A549 (cell line): ENCODE data around the gene P2RX3. TPM values are rescaled to one million over a fixed set of nuclear protein-coding genes. Genes with fewer than 3 reads are reported as not detected.

Source experiments
- ATAC-seq, 2 experiments: fragments of 200-7000 bp in 1 of 2; fragments of >200 bp in 1 of 2; cut with Nextera tagmentation in 1 of 2; cut with Tn5 transposase in 1 of 2; 3 replicates each; pipeline versions ENCODE4 v1.8.0 to v1.9.1; 2018 to 2020; ENCODE audit warnings: mild to moderate bottlenecking in 1 of 2, moderate library complexity in 1 of 2
- CTCF ChIA-PET: fragments of 300-600 bp; sonication (Branson Sonifier 250); formaldehyde crosslinking; extraction: SDS; loops from one replicate; lab custom pipeline; 2021; ENCODE audit warnings: antibody characterized with exemption, inconsistent platforms; lab: Yijun Ruan, JAX
- POLR2A ChIA-PET: fragments of 350-600 bp; formaldehyde crosslinking; extraction: SDS; loops from one replicate; lab custom pipeline; 2021; ENCODE audit warnings: antibody characterized with exemption, inconsistent platforms; lab: Yijun Ruan, JAX
- DNase-seq, 2 experiments: peaks; one replicate each; pipeline versions ENCODE4 v3.0.0 to v3.0.0-alpha.2; 2011 to 2016; ENCODE audit warnings: low read depth in 1 of 2, low spot score in 1 of 2
- FAIRE-seq: peaks from 2 replicates; lab custom pipeline; 2011; peaks lifted over from hg19 to GRCh38; lab: Jason Lieb, UNC
- H3K27ac ChIP-seq, 2 experiments: fragments of >200 bp; sonication (Bioruptor Twin); formaldehyde crosslinking; 3 replicates each; pipeline ENCODE4 v1.5.1; 2016 to 2017
- H3K4me1 ChIP-seq: fragments of >200 bp; sonication (Bioruptor Twin); formaldehyde crosslinking; 3 replicates; pipeline ENCODE4 v1.6.1; 2016
- H3K4me2 ChIP-seq: fragments of >200 bp; sonication (Bioruptor Twin); formaldehyde crosslinking; 3 replicates; pipeline ENCODE4 v1.6.1; 2016
- H3K4me3 ChIP-seq: fragments of >200 bp; sonication (Bioruptor Twin); formaldehyde crosslinking; 3 replicates; pipeline ENCODE4 v1.5.1; 2016
- H3K9me3 ChIP-seq: fragments of >200 bp; sonication (Bioruptor Twin); formaldehyde crosslinking; 3 replicates; pipeline ENCODE4 v1.6.1; 2016
- ATOH8 ChIP-seq: fragments of 250-450 bp; sonication (Bioruptor Pico); IDR thresholded peaks from 2 replicates; pipeline ENCODE4 v1.5.0; 2020; ENCODE audit warnings: low read depth, mild to moderate bottlenecking, moderate library complexity
- BCL3 ChIP-seq: fragments of >200 bp; sonication (Bioruptor Twin); formaldehyde crosslinking; IDR thresholded peaks from 3 replicates; pipeline ENCODE4 v1.6.1; 2016
- CBX2 ChIP-seq: fragments of 200-600 bp; sonication (generic); IDR thresholded peaks from 2 replicates; pipeline ENCODE4 v1.6.1; 2016; ENCODE audit warnings: low read depth, mild to moderate bottlenecking, borderline replicate concordance
- CHD2 ChIP-seq: fragments of 150-350 bp; IDR thresholded peaks from 2 replicates; pipeline ENCODE4 v1.6.1; 2014; ENCODE audit warnings: low read length; ENCODE audit not compliant: partially characterized antibody
- CTCF ChIP-seq: fragments of >200 bp; sonication (Bioruptor Twin); formaldehyde crosslinking; IDR thresholded peaks from 3 replicates; pipeline ENCODE4 v1.5.1; 2016
- E2F6 ChIP-seq: IDR thresholded peaks from 2 replicates; pipeline ENCODE4 v1.6.1; 2012; ENCODE audit warnings: low read depth, borderline replicate concordance
- EHF ChIP-seq: fragments of 250-450 bp; sonication (Bioruptor Pico); IDR thresholded peaks from 2 replicates; pipeline ENCODE4 v1.5.0; 2020; ENCODE audit warnings: mild to moderate bottlenecking
- EHMT2 ChIP-seq: fragments of 200-600 bp; sonication (generic); IDR thresholded peaks from 2 replicates; pipeline ENCODE4 v1.6.1; 2016; ENCODE audit warnings: antibody characterized with exemption, low read depth, mild to moderate bottlenecking, moderate library complexity
- ESRRA ChIP-seq: fragments of 150-350 bp; IDR thresholded peaks from 2 replicates; pipeline ENCODE4 v1.6.1; 2014; ENCODE audit warnings: mild to moderate bottlenecking, low read length, borderline replicate concordance
- HDAC2 ChIP-seq: fragments of 200-600 bp; sonication (generic); IDR thresholded peaks from 2 replicates; pipeline ENCODE4 v1.6.1; 2016
- HOXA7 ChIP-seq: fragments of 250-450 bp; sonication (Bioruptor Pico); IDR thresholded peaks from 2 replicates; pipeline ENCODE4 v1.5.0; 2020; ENCODE audit warnings: mild to moderate bottlenecking, moderate library complexity
- HOXB5 ChIP-seq: fragments of 250-450 bp; sonication (Bioruptor Pico); IDR thresholded peaks from 2 replicates; pipeline ENCODE4 v1.5.0; 2020; ENCODE audit warnings: mild to moderate bottlenecking, moderate library complexity
- JUN ChIP-seq, 2 experiments: fragments of >200 bp; sonication (Bioruptor Twin); formaldehyde crosslinking; IDR thresholded peaks; 2 replicates in 1 of 2; 3 replicates in 1 of 2; pipeline ENCODE4 v1.6.1; 2016 to 2017
- JUNB ChIP-seq: fragments of >200 bp; sonication (Bioruptor Twin); formaldehyde crosslinking; IDR thresholded peaks from 2 replicates; pipeline ENCODE4 v1.6.1; 2016
- KDM1A ChIP-seq: fragments of 200-600 bp; sonication (generic); IDR thresholded peaks from 2 replicates; pipeline ENCODE4 v1.6.1; 2016; ENCODE audit warnings: low read depth, mild to moderate bottlenecking
- KDM5A ChIP-seq: fragments of 200-600 bp; sonication (generic); IDR thresholded peaks from 2 replicates; pipeline ENCODE4 v1.6.1; 2016; ENCODE audit warnings: antibody characterized with exemption, mild to moderate bottlenecking
- MAZ ChIP-seq: fragments of 150-350 bp; IDR thresholded peaks from 2 replicates; pipeline ENCODE4 v1.6.1; 2014; ENCODE audit warnings: antibody characterized with exemption, low read depth, low read length, borderline replicate concordance
- MYC ChIP-seq: IDR thresholded peaks from 2 replicates; pipeline ENCODE4 v1.6.1; 2012; ENCODE audit warnings: mild to moderate bottlenecking, inconsistent platforms, low read length, improper control_type of control experiment, borderline replicate concordance
- NFE2L2 ChIP-seq: fragments of 150-350 bp; conservative IDR thresholded peaks from 2 replicates; pipeline ENCODE4 v1.6.1; 2014; ENCODE audit warnings: low read length
- NR3C1 ChIP-seq: fragments of >200 bp; sonication (Bioruptor Twin); formaldehyde crosslinking; IDR thresholded peaks from 3 replicates; pipeline ENCODE4 v1.6.1; 2017
- PHF8 ChIP-seq: fragments of 200-600 bp; sonication (generic); IDR thresholded peaks from 2 replicates; pipeline ENCODE4 v1.6.1; 2016; ENCODE audit warnings: low read depth, mild to moderate bottlenecking, antibody characterized with exemption, moderate library complexity, borderline replicate concordance
- POLR2A ChIP-seq: IDR thresholded peaks from 2 replicates; pipeline ENCODE4 v1.6.1; 2012; ENCODE audit warnings: mild to moderate bottlenecking, low read length
- RARB ChIP-seq: fragments of 250-450 bp; sonication (Bioruptor Pico); IDR thresholded peaks from 2 replicates; pipeline ENCODE4 v1.8.0; 2021; ENCODE audit warnings: mild to moderate bottlenecking, moderate library complexity
- RCOR1 ChIP-seq: fragments of 150-350 bp; IDR thresholded peaks from 2 replicates; pipeline ENCODE4 v1.6.1; 2014; ENCODE audit warnings: antibody characterized with exemption, low read length, low read depth
- RFX5 ChIP-seq: fragments of 450-650 bp; IDR thresholded peaks from 2 replicates; pipeline ENCODE4 v1.7.1; 2014; ENCODE audit warnings: antibody characterized with exemption, mild to moderate bottlenecking, moderate library complexity
- RNF2 ChIP-seq: fragments of 200-600 bp; sonication (generic); IDR thresholded peaks from 2 replicates; pipeline ENCODE4 v1.6.1; 2016; ENCODE audit warnings: low read depth, mild to moderate bottlenecking, antibody characterized with exemption, moderate library complexity, borderline replicate concordance
- SMC3 ChIP-seq: fragments of >200 bp; sonication (Bioruptor Twin); formaldehyde crosslinking; IDR thresholded peaks from 3 replicates; pipeline ENCODE4 v1.6.1; 2018; ENCODE audit warnings: inconsistent platforms
- SREBF2 ChIP-seq: fragments of 450-650 bp; IDR thresholded peaks from 2 replicates; pipeline ENCODE4 v1.6.1; 2014; ENCODE audit warnings: mild to moderate bottlenecking, moderate library complexity
- TFCP2L1 ChIP-seq: fragments of 250-450 bp; sonication (Bioruptor Pico); IDR thresholded peaks from 2 replicates; pipeline ENCODE4 v1.5.0; 2021; ENCODE audit warnings: mild to moderate bottlenecking
- ZC3H11A ChIP-seq: fragments of 450-650 bp; IDR thresholded peaks from 2 replicates; pipeline ENCODE4 v1.6.1; 2014; ENCODE audit warnings: antibody characterized with exemption, mild to moderate bottlenecking
- ZNF302 ChIP-seq: fragments of 250-450 bp; sonication (Bioruptor Pico); IDR thresholded peaks from 2 replicates; pipeline ENCODE4 v1.9.0; 2021; ENCODE audit warnings: inconsistent platforms, mild to moderate bottlenecking, moderate library complexity
- ZSCAN20 ChIP-seq: fragments of 250-450 bp; sonication (Bioruptor Pico); IDR thresholded peaks from 2 replicates; pipeline ENCODE4 v1.8.0; 2022; ENCODE audit warnings: mild to moderate bottlenecking, moderate library complexity
- WGBS: methylation state at CpG from one replicate; pipeline ENCODE4 v1.1.6; 2017; ENCODE audit errors: missing lambda C conversion rate; 5-methylcytosine and 5-hydroxymethylcytosine counted together
- polyA plus RNA-seq, 4 experiments: library from polyadenylated mRNA; depleted of rRNA in 3 of 4; stranded (reverse); fragments of >200 nt; fragmentation: RNase III in 1 of 4; extraction: RNeasy Plus Mini Kit Qiagen cat#74134 plus additional on column Dnase treatment in 1 of 4; gene quantifications; 2 replicates in 3 of 4; 3 replicates in 1 of 4; pipeline ENCODE4 v1.2.3, GENCODE V29; 2011 to 2017

The P2RX3 gene
- polyA plus RNA-seq, 2 of the 4 experiments (the other 2 are of a cell fraction), result 0.05 to 0.37 TPM

- no peak for DNase-seq
These were observed 69.9 kb downstream of the P2RX3 start for GRCh38 chr11:57407941-57408475.

GRCh38 chr11:57408771-57409170 lies 70.6 kb downstream of the P2RX3 start:
- ChIA-PET CTCF (interaction anchor here (0.7 to 1.5 kb wide), 3 partner anchors 18 to 159 kb away, joined by 3 to 6 read pairs (median 3); no protein-coding TSS in a partner anchor), POLR2A (no interaction called here)
- H3K4me3 ChIP-seq, result no peak overlapping the region
- DNase-seq (no peak), ATAC-seq (no peak), FAIRE-seq (no peak)
- peaks cover 23% of the 10 kb centered on the region for H3K4me1 ChIP-seq
- TF ChIP-seq ATOH8 (CRISPR knock-in tag), result no peak
- no peak for TF ChIP-seq MYC
- no peak for TF ChIP-seq MAZ
- no peak for TF ChIP-seq JUN (IDR thresholded peaks at IDR 0.05)
- TF ChIP-seq CTCF, result no peak
- TF ChIP-seq SMC3, result no peak
- no peak for TF ChIP-seq NR3C1
- TF ChIP-seq POLR2A, result no peak
- no peak for TF ChIP-seq RFX5
- TF ChIP-seq E2F6, result no peak
- TF ChIP-seq CBX2, result no peak
- TF ChIP-seq EHF (CRISPR knock-in tag), result no peak
- TF ChIP-seq HOXB5 (CRISPR knock-in tag), result no peak
- TF ChIP-seq SREBF2, result no peak
- TF ChIP-seq CHD2, result no peak
- TF ChIP-seq RNF2, result no peak
- no peak for TF ChIP-seq ZC3H11A
- no peak for TF ChIP-seq NFE2L2
- 42% methylated on average over 2 of the region's 2 CpGs for WGBS
- H3K27ac ChIP-seq, result no peak overlapping the region; a peak in 1 of 6 replicates
- H3K9me3 ChIP-seq, result no peaks in the 10 kb centered on the region
- no peak overlapping the region for H3K4me2 ChIP-seq

More at GRCh38 chr11:57407941-57408475, 69.9 kb downstream of the P2RX3 start:
- FAIRE-seq (no peak), ATAC-seq (no peak)
- 78% methylated on average over 8 of the region's 8 CpGs for WGBS
- CTCF ChIA-PET, result interaction anchor here (1.0 to 1.5 kb wide), 2 partner anchors 17 to 51 kb away, joined by 3 to 6 read pairs; no protein-coding TSS in a partner anchor
- Histone ChIP-seq H3K9me3 (no peaks in the 10 kb centered on the region), H3K27ac (no peak overlapping the region), H3K4me3 (no peak overlapping the region), H3K4me1 (peaks cover 23% of the 10 kb centered on the region), H3K4me2 (no peak overlapping the region)
- POLR2A ChIA-PET, result no interaction called here
- no peak for TF ChIP-seq MYC
- no peak for TF ChIP-seq TFCP2L1 (CRISPR knock-in tag)
- TF ChIP-seq EHMT2, result no peak
- no peak for TF ChIP-seq HDAC2
- TF ChIP-seq BCL3, result no peak
- no peak for TF ChIP-seq ESRRA
- no peak for TF ChIP-seq PHF8
- TF ChIP-seq KDM5A, result no peak
- TF ChIP-seq SREBF2, result no peak
- no peak for TF ChIP-seq KDM1A
- no peak for TF ChIP-seq E2F6
- TF ChIP-seq ZNF302 (CRISPR knock-in tag), result no peak
- no peak for TF ChIP-seq NR3C1
- no peak for TF ChIP-seq RARB
- TF ChIP-seq JUNB, result no peak
- TF ChIP-seq HOXA7 (CRISPR knock-in tag), result no peak
- no peak for TF ChIP-seq RCOR1
- TF ChIP-seq CBX2, result no peak
- no peak for TF ChIP-seq ZC3H11A
- TF ChIP-seq ZSCAN20 (CRISPR knock-in tag), result no peak
